ENCODE results near the gene HAGH.

DNA sequence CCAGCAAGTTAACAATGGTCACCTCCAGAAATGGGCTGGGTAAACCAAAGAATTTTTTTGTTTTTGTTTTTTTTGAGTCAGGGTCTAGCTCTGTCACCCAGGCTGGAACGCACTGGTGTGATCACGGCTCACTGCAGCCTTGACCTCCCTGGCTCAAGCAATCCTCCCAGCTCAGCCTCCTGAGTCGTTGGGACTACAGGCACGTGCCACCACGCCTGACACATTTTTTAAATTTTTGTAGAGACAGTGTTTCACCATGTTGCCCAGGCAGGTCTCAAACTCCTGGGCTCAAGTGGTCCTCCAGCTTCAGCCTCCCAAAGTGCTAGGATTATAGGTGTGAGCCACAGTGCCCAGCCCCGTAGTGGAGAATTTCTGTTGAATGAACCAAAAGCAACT lies 46.0 kb downstream of the HAGH start:
- TF ChIP-seq SIN3A (IDR thresholded peaks at IDR 0.05; ENCODE audit: low read depth, low read length) (no peak), FOXM1 (IDR thresholded peaks at IDR 0.05; ENCODE audit: low read depth, low read length) (no peak), FOXK2 (IDR thresholded peaks at IDR 0.05) (no peak), BRCA1 (IDR thresholded peaks at IDR 0.05; ENCODE audit: low read depth, low read length) (no peak), EZH2 (IDR thresholded peaks at IDR 0.05; ENCODE audit: borderline replicate concordance, control insufficient read depth, low read depth, low read length) (no peak), RBBP5 (conservative IDR thresholded peaks at IDR 0.05) (no peak), POLR2A (IDR thresholded peaks at IDR 0.05; ENCODE audit: low read depth, low read length) (no peak), RAD21 (IDR thresholded peaks at IDR 0.05; ENCODE audit: insufficient read depth, low read depth, low read length) (no peak), HCFC1 (IDR thresholded peaks at IDR 0.05; ENCODE audit: low read length) (no peak), ZNF24 (IDR thresholded peaks at IDR 0.05) (no peak)
- TF ChIP-seq, protein P1, sequence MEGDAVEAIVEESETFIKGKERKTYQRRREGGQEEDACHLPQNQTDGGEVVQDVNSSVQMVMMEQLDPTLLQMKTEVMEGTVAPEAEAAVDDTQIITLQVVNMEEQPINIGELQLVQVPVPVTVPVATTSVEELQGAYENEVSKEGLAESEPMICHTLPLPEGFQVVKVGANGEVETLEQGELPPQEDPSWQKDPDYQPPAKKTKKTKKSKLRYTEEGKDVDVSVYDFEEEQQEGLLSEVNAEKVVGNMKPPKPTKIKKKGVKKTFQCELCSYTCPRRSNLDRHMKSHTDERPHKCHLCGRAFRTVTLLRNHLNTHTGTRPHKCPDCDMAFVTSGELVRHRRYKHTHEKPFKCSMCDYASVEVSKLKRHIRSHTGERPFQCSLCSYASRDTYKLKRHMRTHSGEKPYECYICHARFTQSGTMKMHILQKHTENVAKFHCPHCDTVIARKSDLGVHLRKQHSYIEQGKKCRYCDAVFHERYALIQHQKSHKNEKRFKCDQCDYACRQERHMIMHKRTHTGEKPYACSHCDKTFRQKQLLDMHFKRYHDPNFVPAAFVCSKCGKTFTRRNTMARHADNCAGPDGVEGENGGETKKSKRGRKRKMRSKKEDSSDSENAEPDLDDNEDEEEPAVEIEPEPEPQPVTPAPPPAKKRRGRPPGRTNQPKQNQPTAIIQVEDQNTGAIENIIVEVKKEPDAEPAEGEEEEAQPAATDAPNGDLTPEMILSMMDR (IDR thresholded peaks at IDR 0.05 in 2 of 3, conservative IDR thresholded peaks at IDR 0.05 in 1 of 3; ENCODE audit: control insufficient read depth in 2 of 3, extremely low read depth in 1 of 3, insufficient read depth in 1 of 3, low read depth in 3 of 3, low read length in 3 of 3), result no peak
- TF ChIP-seq, protein P2, sequence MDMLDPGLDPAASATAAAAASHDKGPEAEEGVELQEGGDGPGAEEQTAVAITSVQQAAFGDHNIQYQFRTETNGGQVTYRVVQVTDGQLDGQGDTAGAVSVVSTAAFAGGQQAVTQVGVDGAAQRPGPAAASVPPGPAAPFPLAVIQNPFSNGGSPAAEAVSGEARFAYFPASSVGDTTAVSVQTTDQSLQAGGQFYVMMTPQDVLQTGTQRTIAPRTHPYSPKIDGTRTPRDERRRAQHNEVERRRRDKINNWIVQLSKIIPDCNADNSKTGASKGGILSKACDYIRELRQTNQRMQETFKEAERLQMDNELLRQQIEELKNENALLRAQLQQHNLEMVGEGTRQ (IDR thresholded peaks at IDR 0.05; ENCODE audit: borderline replicate concordance, low read depth, low read length), result no peak
- TF ChIP-seq, protein P3, sequence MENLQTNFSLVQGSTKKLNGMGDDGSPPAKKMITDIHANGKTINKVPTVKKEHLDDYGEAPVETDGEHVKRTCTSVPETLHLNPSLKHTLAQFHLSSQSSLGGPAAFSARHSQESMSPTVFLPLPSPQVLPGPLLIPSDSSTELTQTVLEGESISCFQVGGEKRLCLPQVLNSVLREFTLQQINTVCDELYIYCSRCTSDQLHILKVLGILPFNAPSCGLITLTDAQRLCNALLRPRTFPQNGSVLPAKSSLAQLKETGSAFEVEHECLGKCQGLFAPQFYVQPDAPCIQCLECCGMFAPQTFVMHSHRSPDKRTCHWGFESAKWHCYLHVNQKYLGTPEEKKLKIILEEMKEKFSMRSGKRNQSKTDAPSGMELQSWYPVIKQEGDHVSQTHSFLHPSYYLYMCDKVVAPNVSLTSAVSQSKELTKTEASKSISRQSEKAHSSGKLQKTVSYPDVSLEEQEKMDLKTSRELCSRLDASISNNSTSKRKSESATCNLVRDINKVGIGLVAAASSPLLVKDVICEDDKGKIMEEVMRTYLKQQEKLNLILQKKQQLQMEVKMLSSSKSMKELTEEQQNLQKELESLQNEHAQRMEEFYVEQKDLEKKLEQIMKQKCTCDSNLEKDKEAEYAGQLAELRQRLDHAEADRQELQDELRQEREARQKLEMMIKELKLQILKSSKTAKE (IDR thresholded peaks at IDR 0.05; ENCODE audit: low read depth, poor library complexity, severe bottlenecking), result no peak
- TF ChIP-seq, protein P4, sequence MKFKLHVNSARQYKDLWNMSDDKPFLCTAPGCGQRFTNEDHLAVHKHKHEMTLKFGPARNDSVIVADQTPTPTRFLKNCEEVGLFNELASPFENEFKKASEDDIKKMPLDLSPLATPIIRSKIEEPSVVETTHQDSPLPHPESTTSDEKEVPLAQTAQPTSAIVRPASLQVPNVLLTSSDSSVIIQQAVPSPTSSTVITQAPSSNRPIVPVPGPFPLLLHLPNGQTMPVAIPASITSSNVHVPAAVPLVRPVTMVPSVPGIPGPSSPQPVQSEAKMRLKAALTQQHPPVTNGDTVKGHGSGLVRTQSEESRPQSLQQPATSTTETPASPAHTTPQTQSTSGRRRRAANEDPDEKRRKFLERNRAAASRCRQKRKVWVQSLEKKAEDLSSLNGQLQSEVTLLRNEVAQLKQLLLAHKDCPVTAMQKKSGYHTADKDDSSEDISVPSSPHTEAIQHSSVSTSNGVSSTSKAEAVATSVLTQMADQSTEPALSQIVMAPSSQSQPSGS (IDR thresholded peaks at IDR 0.05; ENCODE audit: low read length), result no peak
